ENCODE measurements around the gene CDHR4. TPM values are rescaled to one million over a fixed set of nuclear protein-coding genes. Genes with fewer than 3 reads are reported as not detected.

The CDHR4 gene
- total RNA-seq (2022; extraction: Qiagen RNA extraction; ENCODE audit: low read depth) = 0.16 to 0.53 TPM (median 0.40 TPM) in 5 replicates

GRCh38 chr3:49799761-49800160, at the start of gene CDHR4:
Gene CDHR4 (minus strand): TSS chr3:49799873. CDS start chr3:49799812, 61 bp downstream.

GRCh38 chr3:49813497-49814174, 14.0 kb upstream of the CDHR4 start, which contains the start of gene UBA7:
Gene UBA7 (minus strand): TSS chr3:49813953. CDS start chr3:49813787, 166 bp downstream.

GRCh38 chr3:49802719-49803464, 3.2 kb upstream of the CDHR4 start, which contains the start of gene INKA1:
Gene INKA1 (plus strand): TSS chr3:49803261. CDS start chr3:49803393, 132 bp downstream.

GRCh38 chr3:49786357-49787181, 13.1 kb downstream of the CDHR4 start, which contains the start of gene IP6K1:
Gene IP6K1 (minus strand): TSS chr3:49786542. CDS start chr3:49748040, 38,502 bp downstream.

Other genes with a start within 250 kb of the CDHR4 start
- 0.10 to 0.19 TPM (median 0.13 TPM) in 5 replicates for gene BSN, start 245.4 kb downstream of the CDHR4 start, total RNA-seq (2022; extraction: Qiagen RNA extraction; ENCODE audit: low read depth)
- gene APEH, start 125.5 kb downstream of the CDHR4 start, total RNA-seq (2022; extraction: Qiagen RNA extraction; ENCODE audit: low read depth) = 59.0 to 65.7 TPM (median 64.8 TPM) in 5 replicates
- gene MST1, start 110.4 kb downstream of the CDHR4 start, total RNA-seq (2022; extraction: Qiagen RNA extraction; ENCODE audit: low read depth) = 0.89 to 2.0 TPM (median 1.8 TPM) in 5 replicates
- gene RNF123, start 110.3 kb downstream of the CDHR4 start, total RNA-seq (2022; extraction: Qiagen RNA extraction; ENCODE audit: low read depth) = 12.5 to 17.1 TPM (median 14.8 TPM) in 5 replicates
- gene AMIGO3, start 80.2 kb downstream of the CDHR4 start, total RNA-seq (2022; extraction: Qiagen RNA extraction; ENCODE audit: low read depth) = 0.26 to 1.7 TPM (median 0.57 TPM) in 5 replicates
- gene GMPPB, start 75.9 kb downstream of the CDHR4 start, total RNA-seq (2022; extraction: Qiagen RNA extraction; ENCODE audit: low read depth) = 16.2 to 22.6 TPM (median 21.3 TPM) in 5 replicates
- 21.6 to 22.8 TPM (median 22.2 TPM) in 5 replicates for gene IP6K1, start 13.3 kb downstream of the CDHR4 start, total RNA-seq (2022; extraction: Qiagen RNA extraction; ENCODE audit: low read depth)
- gene INKA1, start 3.4 kb upstream of the CDHR4 start, total RNA-seq (2022; extraction: Qiagen RNA extraction; ENCODE audit: low read depth) = 1.6 to 2.1 TPM (median 2.0 TPM) in 5 replicates
- 0.31 to 0.51 TPM (median 0.51 TPM) in 5 replicates for gene UBA7, start 14.1 kb upstream of the CDHR4 start, total RNA-seq (2022; extraction: Qiagen RNA extraction; ENCODE audit: low read depth)
- 11.7 to 15.5 TPM (median 13.2 TPM) in 5 replicates for gene TRAIP, start 56.7 kb upstream of the CDHR4 start, total RNA-seq (2022; extraction: Qiagen RNA extraction; ENCODE audit: low read depth)
- 0.29 to 0.51 TPM (median 0.37 TPM) in 5 replicates for gene CAMKV, start 70.0 kb upstream of the CDHR4 start, total RNA-seq (2022; extraction: Qiagen RNA extraction; ENCODE audit: low read depth)
- gene MST1R, start 104.0 kb upstream of the CDHR4 start, total RNA-seq (2022; extraction: Qiagen RNA extraction; ENCODE audit: low read depth) = 5.0 to 10.2 TPM (median 7.9 TPM) in 5 replicates
- 5.0 to 9.9 TPM (median 8.2 TPM) in 5 replicates for gene MON1A, start 129.9 kb upstream of the CDHR4 start, total RNA-seq (2022; extraction: Qiagen RNA extraction; ENCODE audit: low read depth)
- 25.8 to 31.8 TPM (median 28.7 TPM) in 5 replicates for gene RBM6, start 140.3 kb upstream of the CDHR4 start, total RNA-seq (2022; extraction: Qiagen RNA extraction; ENCODE audit: low read depth)